Activated T-cell treated with anti-CD3 and anti-CD28 coated beads, Interleukin-2, amount 50 U/mL, for 1 hour (primary cell): ENCODE results near the gene HCAR3.
"Not testable (repeated sequence)": the region's sequence is repeated elsewhere in the genome, so short reads cannot be mapped to it uniquely, and the experiment has no call there.

ENCODE experiments used
- DNase-seq: peaks from one replicate; pipeline ENCODE4 v3.0.0-alpha.2; 2020

The HCAR3 gene

GRCh38 chr12:122721057-122721545 is 4.5 kb upstream of the HCAR3 start:
- no peak for DNase-seq

- not testable (repeated sequence) for DNase-seq
Observed at GRCh38 chr12:122715211-122715610, 1.4 kb downstream of the HCAR3 start.

- not testable (repeated sequence) for DNase-seq
Observed at GRCh38 chr12:122713491-122714188, 3.0 kb downstream of the HCAR3 start.

- not testable (repeated sequence) for DNase-seq
Observed at GRCh38 chr12:122711266-122711665, 5.3 kb downstream of the HCAR3 start.

- DNase-seq: not testable (repeated sequence)
Observed at GRCh38 chr12:122710341-122710740, 6.3 kb downstream of the HCAR3 start.

- not testable (repeated sequence) for DNase-seq
Observed at GRCh38 chr12:122709287-122709686, 7.3 kb downstream of the HCAR3 start.

- DNase-seq: not testable (repeated sequence)
Observed at GRCh38 chr12:122703841-122704240, 12.8 kb downstream of the HCAR3 start.

GRCh38 chr12:122702890-122703611 is 13.6 kb downstream of the HCAR3 start, which contains the start of gene HCAR2:
HCAR2 (minus strand) TSS chr12:122703357; CDS start chr12:122703283, 74 bp downstream.
- not testable (repeated sequence) for DNase-seq

GRCh38 chr12:122701481-122701880 is 15.1 kb downstream of the HCAR3 start:
- not testable (repeated sequence) for DNase-seq

- DNase-seq: not testable (repeated sequence)
Observed at GRCh38 chr12:122700038-122700710, 16.4 kb downstream of the HCAR3 start.

GRCh38 chr12:122696922-122697321 is 19.7 kb downstream of the HCAR3 start:
- not testable (repeated sequence) for DNase-seq

GRCh38 chr12:122691566-122691965 is 25.0 kb downstream of the HCAR3 start:
- DNase-seq: no peak

- no peak for DNase-seq
Observed at GRCh38 chr12:122688291-122688690, 28.3 kb downstream of the HCAR3 start.

GRCh38 chr12:122687086-122687485 is 29.5 kb downstream of the HCAR3 start:
- DNase-seq: no peak

- DNase-seq: no peak
Observed at GRCh38 chr12:122686538-122686937, 30.1 kb downstream of the HCAR3 start.

- no peak for DNase-seq
Observed at GRCh38 chr12:122684297-122684813, 32.3 kb downstream of the HCAR3 start.

- no peak for DNase-seq
Observed at GRCh38 chr12:122681814-122682213, 34.8 kb downstream of the HCAR3 start.

GRCh38 chr12:122680989-122681388 is 35.6 kb downstream of the HCAR3 start:
- DNase-seq: not testable (repeated sequence)

- DNase-seq: not testable (repeated sequence)
Observed at GRCh38 chr12:122676781-122677180, 39.8 kb downstream of the HCAR3 start.

GRCh38 chr12:122676015-122676414 is 40.6 kb downstream of the HCAR3 start:
- DNase-seq: not testable (repeated sequence)

GRCh38 chr12:122672515-122672914 is 44.1 kb downstream of the HCAR3 start:
- no peak for DNase-seq

GRCh38 chr12:122669397-122670070 is 47.1 kb downstream of the HCAR3 start:
- no peak for DNase-seq
